ENCODE measurements around the gene CHST11.

CHST11 gene

GRCh38 chr12:104508752-104509446, 52.2 kb downstream of the CHST11 start:
- DNase-seq (ENCODE audit: low spot score in 2 of 2) (no peak), ATAC-seq (peak; percentile 50)
- Mint-ChIP-seq H3K4me3 (no peak overlapping the region), H3K36me3 (peaks cover 8% of the 10 kb centered on the region), H3K9me3 (no peaks in the 10 kb centered on the region), H3K27ac (peak overlapping the region; percentile 77), H3K4me1 (peaks cover 79% of the 10 kb centered on the region)

DNA sequence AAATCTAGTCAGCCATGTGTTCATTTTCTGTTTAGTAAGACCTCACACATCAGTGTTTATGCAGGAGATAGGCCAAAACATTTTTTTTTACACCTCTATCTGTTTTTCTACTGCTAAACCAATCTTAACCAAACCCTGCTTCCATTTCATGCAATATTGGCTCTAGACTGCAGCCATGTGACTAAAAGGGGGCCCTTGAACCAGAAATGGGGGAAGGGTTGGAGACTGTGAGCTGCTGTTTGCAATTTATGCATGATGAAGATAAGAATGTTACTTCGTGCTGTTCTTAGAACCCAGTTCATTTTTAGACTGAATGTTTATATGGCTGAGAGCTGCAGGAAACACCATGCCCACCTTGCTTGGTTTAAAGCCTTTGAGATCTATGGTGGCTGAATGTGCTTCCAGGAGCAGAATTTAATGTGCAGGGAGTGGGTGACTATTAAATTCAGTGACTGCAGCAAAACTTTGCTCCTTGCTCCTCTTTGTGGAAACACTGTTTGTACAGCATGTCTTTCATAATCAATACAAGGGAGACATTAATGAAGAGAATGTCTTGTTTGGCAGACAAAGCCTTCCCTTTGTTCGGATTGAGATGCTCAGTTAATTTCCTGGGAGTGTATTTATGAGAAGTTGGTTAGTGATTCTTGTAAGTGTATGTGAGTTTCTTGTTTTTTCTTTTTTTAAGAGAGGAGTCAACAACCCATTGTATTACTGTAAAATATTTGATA, 53.6 kb downstream of the CHST11 start:
- Mint-ChIP-seq H3K9me3 (no peaks in the 10 kb centered on the region), H3K4me1 (peaks cover 78% of the 10 kb centered on the region), H3K36me3 (peaks cover 8% of the 10 kb centered on the region), H3K27ac (no peak overlapping the region), H3K4me3 (no peak overlapping the region)
- DNase-seq (ENCODE audit: low spot score in 2 of 2) = no peak
- ATAC-seq = no peak

- no peak overlapping the region for H3K4me3 Mint-ChIP-seq
- H3K9me3 Mint-ChIP-seq = no peaks in the 10 kb centered on the region
- H3K4me1 Mint-ChIP-seq = peaks cover 78% of the 10 kb centered on the region
- DNase-seq (ENCODE audit: low spot score in 2 of 2) (no peak), ATAC-seq (no peak)
- no peak overlapping the region for H3K27ac Mint-ChIP-seq
- peaks cover 8% of the 10 kb centered on the region for H3K36me3 Mint-ChIP-seq
These were observed 54.2 kb downstream of the CHST11 start for GRCh38 chr12:104510873-104511440.

DNA sequence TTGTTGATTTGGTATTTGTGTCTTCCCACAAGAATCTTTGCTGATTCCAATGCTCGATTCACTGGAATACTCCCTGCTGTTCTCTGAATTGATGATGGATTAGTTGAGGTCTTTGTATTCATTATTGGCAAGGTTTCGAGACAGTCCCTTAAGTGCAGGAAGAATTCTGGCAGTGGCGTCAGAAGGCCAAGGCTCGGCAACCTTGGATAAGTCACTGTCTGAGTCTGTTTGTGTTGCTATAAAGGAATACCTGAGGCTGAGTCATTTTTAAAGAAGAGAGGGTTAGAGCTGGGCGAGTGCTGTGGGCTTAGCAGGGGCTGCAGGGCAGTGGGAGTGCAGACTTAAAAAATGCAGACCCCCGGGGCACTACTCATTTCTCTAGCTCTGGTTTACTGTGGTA, 56.9 kb downstream of the CHST11 start:
- peaks cover 80% of the 10 kb centered on the region for H3K4me1 Mint-ChIP-seq
- H3K9me3 Mint-ChIP-seq = no peaks in the 10 kb centered on the region
- H3K27ac Mint-ChIP-seq = peak overlapping the region; percentile 60
- DNase-seq (ENCODE audit: low spot score in 2 of 2) (no peak), ATAC-seq (no peak)
- peaks cover 5% of the 10 kb centered on the region for H3K36me3 Mint-ChIP-seq
- H3K4me3 Mint-ChIP-seq = no peak overlapping the region

DNA sequence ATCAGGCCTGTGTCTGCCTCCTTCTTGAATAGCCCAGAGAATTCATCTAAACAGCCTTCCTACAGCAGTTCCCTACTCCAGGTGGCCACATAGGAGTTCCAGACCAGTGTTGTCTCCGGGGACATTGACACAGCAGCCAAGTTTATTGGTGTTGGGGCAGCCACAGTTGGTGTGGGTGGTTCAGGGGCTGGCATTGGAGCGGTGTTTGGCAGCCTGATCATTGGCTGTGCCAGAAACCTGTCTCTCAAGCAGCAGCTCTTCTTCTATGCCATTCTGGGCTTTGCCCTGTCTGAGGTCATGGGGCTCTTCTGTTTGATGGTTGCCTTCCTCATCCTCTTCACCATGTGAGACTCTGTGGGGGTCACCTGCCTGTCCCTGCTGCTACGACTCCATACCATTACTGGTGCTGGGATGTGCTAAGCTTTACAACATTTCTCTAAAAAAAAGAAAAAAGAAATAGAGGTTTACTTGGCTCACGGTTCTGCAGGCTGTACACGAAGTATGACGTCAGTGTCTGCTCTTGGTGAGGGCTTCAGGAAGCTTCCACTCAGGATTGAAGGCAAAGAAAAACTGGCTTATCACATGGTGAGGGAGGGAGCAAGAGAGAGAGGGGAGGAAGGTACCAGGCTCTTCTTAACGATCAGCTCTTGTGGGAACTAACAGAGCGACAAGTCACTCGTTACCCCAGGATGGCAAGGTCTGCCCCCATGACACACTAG, 57.5 kb downstream of the CHST11 start:
- Mint-ChIP-seq H3K4me1 (peaks cover 80% of the 10 kb centered on the region), H3K4me3 (no peak overlapping the region), H3K9me3 (no peaks in the 10 kb centered on the region), H3K36me3 (no peaks in the 10 kb centered on the region), H3K27ac (peak overlapping the region; percentile 60)
- ATAC-seq (no peak), DNase-seq (ENCODE audit: low spot score in 2 of 2) (no peak)

DNA sequence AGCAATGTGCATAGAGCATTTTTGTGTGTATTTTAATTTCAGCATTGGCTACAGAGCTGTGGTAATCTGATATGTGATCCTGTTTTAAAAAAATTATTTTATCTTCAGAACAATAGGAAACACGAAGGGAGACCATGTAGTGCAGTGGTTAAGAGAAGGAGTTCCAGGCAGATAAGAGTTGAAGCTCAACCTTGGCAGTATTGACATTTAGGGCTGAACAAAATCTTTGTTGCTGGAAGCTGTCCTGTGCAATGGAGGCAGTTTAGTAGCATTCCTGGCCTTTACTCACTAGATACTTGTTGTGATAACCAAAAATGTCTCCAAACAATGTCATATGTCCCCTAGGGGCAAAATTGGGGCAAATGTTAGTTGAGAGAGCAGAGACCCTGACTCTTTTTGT, 59.2 kb downstream of the CHST11 start:
- ATAC-seq (no peak), DNase-seq (ENCODE audit: low spot score in 2 of 2) (no peak)
- Mint-ChIP-seq H3K36me3 (no peaks in the 10 kb centered on the region), H3K9me3 (no peaks in the 10 kb centered on the region), H3K4me1 (peaks cover 82% of the 10 kb centered on the region), H3K27ac (peak overlapping the region; percentile 35), H3K4me3 (no peak overlapping the region)

GRCh38 chr12:104516821-104517220, 60.1 kb downstream of the CHST11 start:
- H3K4me3 Mint-ChIP-seq = no peak overlapping the region
- no peak for ATAC-seq
- H3K36me3 Mint-ChIP-seq = no peaks in the 10 kb centered on the region
- no peaks in the 10 kb centered on the region for H3K9me3 Mint-ChIP-seq
- peaks cover 86% of the 10 kb centered on the region for H3K4me1 Mint-ChIP-seq
- no peak for DNase-seq (ENCODE audit: low spot score in 2 of 2)
- H3K27ac Mint-ChIP-seq = peak overlapping the region; percentile 61

- no peak overlapping the region for H3K4me3 Mint-ChIP-seq
- peaks cover 91% of the 10 kb centered on the region for H3K4me1 Mint-ChIP-seq
- no peak for DNase-seq (ENCODE audit: low spot score in 2 of 2)
- H3K27ac Mint-ChIP-seq = peak overlapping the region; percentile 61
- ATAC-seq = no peak
- no peaks in the 10 kb centered on the region for H3K9me3 Mint-ChIP-seq
- no peaks in the 10 kb centered on the region for H3K36me3 Mint-ChIP-seq
These were observed 61.1 kb downstream of the CHST11 start for GRCh38 chr12:104517880-104518279.

DNA sequence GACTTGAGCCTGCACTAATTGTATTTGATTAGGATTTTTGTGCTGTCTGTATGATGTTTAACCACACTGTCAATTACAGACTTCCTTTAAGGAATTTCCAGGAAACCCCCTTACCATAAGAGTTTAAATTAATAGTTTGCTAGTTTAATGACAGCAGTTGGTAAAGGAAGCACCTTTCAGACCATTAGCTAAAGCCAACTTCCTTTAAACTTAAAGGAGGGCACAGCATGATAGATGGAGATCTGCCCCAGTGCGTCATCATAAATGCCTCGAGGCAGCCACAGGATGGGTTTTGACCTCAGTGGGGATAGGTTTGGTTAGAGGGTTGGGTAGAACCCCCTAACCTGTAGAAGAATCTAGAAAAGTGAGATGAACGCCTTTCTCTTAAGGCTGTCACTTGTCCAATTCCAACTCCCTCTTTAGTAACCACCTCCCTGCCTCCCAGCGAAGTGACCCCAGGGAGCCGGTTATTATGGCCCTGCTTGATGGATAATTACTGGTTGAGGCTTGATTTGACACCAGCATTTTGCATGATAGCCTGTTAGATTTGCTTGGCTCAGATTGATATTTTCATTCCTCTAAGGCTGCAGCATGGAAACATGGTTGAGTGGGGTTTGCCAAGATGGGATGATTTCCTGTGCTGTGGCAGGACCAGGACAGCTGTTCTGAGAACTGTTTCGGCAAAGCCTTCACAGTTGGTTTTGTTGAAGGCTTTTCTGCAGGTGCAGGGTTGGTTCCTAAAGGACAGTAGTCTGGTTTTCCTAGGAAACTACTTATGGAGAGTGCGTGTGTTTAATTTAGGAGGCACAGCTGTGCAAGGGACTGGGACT, 62.7 kb downstream of the CHST11 start:
- ATAC-seq (peak; percentile 95), DNase-seq (ENCODE audit: low spot score in 2 of 2) (peak; percentile 35 to 64)
- H3K4me1 Mint-ChIP-seq = peaks cover 97% of the 10 kb centered on the region
- peaks cover 4% of the 10 kb centered on the region for H3K36me3 Mint-ChIP-seq
- peak overlapping the region; percentile 75 for H3K27ac Mint-ChIP-seq
- no peaks in the 10 kb centered on the region for H3K9me3 Mint-ChIP-seq
- peak overlapping the region; percentile 20 for H3K4me3 Mint-ChIP-seq

GRCh38 chr12:104520242-104520900, 63.6 kb downstream of the CHST11 start:
- H3K9me3 Mint-ChIP-seq = no peaks in the 10 kb centered on the region
- H3K4me3 Mint-ChIP-seq = no peak overlapping the region
- ATAC-seq = no peak
- no peak for DNase-seq (ENCODE audit: low spot score in 2 of 2)
- H3K4me1 Mint-ChIP-seq = peaks cover 96% of the 10 kb centered on the region
- H3K36me3 Mint-ChIP-seq = peaks cover 7% of the 10 kb centered on the region
- H3K27ac Mint-ChIP-seq = no peak overlapping the region

DNA sequence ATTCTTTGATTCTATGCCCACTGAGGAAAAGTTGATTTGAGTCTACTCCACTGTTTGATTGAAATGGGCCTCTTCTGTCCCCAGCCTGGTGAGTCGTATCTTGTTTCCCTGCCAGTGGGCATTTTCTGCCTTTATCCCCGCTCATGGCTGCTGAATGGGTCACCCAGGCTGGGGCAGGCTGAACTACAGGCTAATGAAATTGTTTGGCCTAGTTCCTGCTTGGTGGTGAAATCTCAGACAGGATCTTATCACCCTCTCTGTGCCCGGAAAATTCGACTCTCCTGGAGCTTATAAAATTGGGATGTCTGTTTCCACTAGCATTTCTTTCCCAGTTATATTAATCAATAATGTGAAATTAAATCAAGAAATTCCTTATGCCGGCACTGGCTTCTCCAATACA, 65.0 kb downstream of the CHST11 start:
- peaks cover 7% of the 10 kb centered on the region for H3K36me3 Mint-ChIP-seq
- DNase-seq (ENCODE audit: low spot score in 2 of 2) = no peak
- H3K4me1 Mint-ChIP-seq = peaks cover 91% of the 10 kb centered on the region
- ATAC-seq = no peak
- no peaks in the 10 kb centered on the region for H3K9me3 Mint-ChIP-seq
- H3K4me3 Mint-ChIP-seq = no peak overlapping the region
- peak overlapping the region; percentile 45 for H3K27ac Mint-ChIP-seq

DNA sequence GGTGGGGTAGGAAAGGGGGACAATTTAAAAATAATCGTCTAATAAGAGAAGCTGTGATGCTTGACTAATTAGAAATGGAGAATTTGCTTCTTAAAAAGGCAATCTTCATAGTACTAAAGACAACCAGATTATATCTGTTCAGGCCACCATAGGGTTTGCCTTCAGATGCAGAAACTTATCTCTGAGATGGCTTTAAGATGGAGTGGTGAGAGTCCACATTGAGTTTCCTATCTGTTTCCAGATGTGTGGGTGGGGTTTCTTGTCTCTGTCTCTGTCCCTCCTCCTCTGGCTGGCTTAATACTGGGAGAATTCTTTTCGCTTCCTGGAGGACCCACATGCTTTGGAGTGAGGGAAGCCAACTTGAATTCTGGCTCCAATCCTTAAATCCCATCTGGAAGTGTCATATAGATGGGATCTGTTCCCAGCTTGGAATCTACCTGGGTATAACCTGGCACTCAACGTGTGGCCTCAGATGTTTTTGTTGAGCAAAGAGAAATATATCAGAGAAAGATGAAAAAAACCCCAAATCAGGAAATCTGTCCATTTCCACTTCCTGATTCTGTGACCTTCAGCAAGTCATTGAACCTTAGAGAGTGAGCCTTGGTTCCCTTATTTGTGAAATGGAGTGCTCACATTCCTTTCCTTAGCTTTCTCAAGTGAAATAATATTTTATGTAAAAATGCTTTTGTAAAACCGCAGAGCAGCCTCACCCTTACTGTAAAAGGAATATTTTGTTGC, 66.4 kb downstream of the CHST11 start:
- Mint-ChIP-seq H3K27ac (peak overlapping the region; percentile 86), H3K4me1 (peaks cover 91% of the 10 kb centered on the region), H3K4me3 (no peak overlapping the region), H3K36me3 (peaks cover 7% of the 10 kb centered on the region), H3K9me3 (no peaks in the 10 kb centered on the region)
- DNase-seq (ENCODE audit: low spot score in 2 of 2) (no peak), ATAC-seq (no peak)

GRCh38 chr12:104524034-104524832, 67.5 kb downstream of the CHST11 start:
- peaks cover 7% of the 10 kb centered on the region for H3K36me3 Mint-ChIP-seq
- H3K4me3 Mint-ChIP-seq = no peak overlapping the region
- H3K9me3 Mint-ChIP-seq = no peaks in the 10 kb centered on the region
- DNase-seq (ENCODE audit: low spot score in 2 of 2) (no peak), ATAC-seq (no peak)
- H3K4me1 Mint-ChIP-seq = peaks cover 91% of the 10 kb centered on the region
- H3K27ac Mint-ChIP-seq = peak overlapping the region; percentile 86
